Stimulated activated CD4-positive, alpha-beta T cell treated with anti-CD3 and anti-CD28 coated beads, Interleukin-2, amount 100 ng/mL, for 4 hours (primary cell): Measurements from ENCODE around the gene KRCC1.
"Not testable (repeated sequence)": the region's sequence is repeated elsewhere in the genome, so short reads cannot be mapped to it uniquely, and the experiment has no call there.

Experiments used
- DNase-seq: peaks from one replicate; pipeline ENCODE4 v3.0.0-alpha.2; 2020; ENCODE audit warnings: low read depth

The KRCC1 gene

DNA sequence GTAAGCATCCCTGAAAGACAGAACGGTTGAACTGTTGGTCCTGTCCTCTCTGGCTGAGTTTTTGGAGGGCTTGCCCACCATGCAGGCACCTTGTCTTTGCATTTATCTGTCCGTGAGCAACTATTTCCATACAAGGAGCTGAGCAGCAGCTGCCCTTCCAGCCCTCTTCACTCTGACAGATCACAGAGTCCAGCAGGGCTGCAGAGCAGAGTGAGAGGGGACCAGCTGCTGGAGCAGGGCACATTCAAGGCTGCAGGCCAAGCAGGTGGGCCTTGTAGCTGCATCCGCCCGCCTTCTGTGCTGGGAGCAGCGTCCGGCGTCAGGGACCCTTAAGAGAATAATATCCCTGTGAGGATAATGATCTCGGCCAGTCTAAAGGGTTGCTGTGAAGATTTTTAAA, 21.5 kb upstream of the KRCC1 start:
- no peak for DNase-seq

DNA sequence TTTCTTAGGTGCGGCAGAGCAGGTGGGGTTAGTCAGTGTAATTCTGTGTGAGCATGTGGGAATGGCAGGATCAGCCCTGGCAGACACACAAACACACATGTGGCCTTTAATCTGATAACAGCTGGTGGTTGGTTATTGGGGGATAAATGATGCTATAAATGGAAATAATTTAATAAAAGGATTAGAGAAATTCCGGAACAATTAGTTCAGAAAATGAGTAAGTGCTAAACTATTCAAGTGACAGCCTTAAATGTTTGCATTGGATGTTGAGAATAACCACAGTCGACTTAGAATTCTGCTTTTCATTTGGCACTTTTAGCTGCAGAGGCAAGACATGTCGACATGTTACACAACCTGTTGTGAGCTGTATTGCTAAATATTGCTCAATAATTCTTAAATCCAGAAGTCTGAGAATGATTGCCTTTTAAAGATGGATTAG, 19.3 kb upstream of the KRCC1 start:
- no peak for DNase-seq

DNA sequence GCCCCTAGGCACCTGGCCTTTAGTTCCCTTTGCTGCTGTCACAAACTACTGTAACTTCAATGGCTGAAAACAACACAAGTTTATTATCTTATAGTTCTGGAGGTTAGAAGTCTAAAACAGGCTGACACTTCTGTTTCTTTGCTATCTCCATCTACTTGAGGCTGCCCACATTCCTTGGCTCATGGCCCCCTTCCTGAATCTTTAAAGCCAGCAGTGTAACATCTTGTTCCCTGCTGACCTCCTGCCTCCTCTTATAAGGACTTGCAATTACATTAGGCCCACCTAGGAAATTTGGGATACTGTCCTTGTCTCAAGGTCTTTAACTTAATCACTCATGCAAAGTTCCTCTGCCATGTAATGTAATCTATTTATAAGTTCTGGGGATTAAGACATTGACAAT, 18.6 kb upstream of the KRCC1 start:
- no peak for DNase-seq

DNA sequence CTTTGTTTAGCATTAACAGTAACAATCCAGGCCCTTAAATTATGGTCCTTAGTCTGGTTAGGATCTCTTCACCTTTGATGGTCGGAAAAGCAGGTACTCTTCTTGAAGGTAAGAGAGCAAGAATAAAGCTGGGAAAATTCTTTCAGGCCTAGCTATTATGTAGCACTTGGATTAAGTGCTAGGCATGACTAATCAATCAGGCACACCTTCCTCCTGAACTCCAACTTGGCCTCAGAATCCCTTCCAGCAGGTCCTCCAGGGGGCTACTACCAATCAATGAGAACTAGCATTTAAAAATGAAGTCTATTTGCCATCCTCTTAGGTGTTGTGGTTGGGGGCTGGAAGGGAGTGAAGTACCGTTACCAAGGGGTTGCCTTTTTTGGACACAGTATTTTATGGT, 15.8 kb upstream of the KRCC1 start:
- DNase-seq: no peak

GRCh38 chr2:88070055-88070454, 14.5 kb upstream of the KRCC1 start:
- no peak for DNase-seq

DNA sequence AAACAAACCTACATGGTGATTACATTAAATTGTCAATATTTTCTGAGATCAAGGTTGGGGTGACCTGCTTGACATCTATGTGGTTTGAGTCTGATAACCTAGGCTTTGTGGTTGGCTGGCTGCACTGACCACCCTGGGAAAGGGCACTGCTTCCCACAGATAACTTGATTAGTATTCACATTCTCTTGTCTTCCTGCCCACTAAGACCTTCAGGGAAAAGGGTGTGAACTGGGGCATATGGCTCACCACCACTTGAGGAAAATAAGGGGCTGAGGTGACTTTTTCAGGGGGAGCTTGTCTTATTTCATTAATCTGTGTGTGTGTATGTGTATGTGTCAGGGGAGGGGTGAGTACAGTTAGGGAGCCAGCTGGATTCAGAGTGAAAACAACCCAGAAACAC, 13.5 kb upstream of the KRCC1 start:
- no peak for DNase-seq

GRCh38 chr2:88068044-88068443, 12.5 kb upstream of the KRCC1 start:
- DNase-seq: no peak

DNA sequence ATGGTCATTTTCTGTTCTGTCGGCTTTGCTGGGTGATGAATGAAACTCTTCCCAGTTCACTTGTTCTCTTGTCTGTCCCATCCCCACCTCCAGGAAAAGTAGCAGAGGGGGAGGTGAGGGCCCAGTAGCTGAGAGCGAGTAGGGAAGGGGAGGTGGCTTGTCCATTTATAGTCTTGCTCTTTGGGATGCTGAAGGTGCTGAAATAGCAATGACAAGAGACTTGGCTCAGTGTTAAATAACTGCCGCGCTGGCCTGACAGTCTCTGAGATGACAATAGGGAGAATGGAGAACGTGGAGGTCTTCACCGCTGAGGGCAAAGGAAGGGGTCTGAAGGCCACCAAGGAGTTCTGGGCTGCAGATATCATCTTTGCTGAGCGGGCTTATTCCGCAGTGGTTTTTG, 12.0 kb upstream of the KRCC1 start, which contains the start of gene SMYD1:
Gene SMYD1, plus strand, starts transcription at position 228 of the 400 bp plus-strand sequence. Its CDS starts 40 bp downstream, at position 268.
- DNase-seq: no peak

DNA sequence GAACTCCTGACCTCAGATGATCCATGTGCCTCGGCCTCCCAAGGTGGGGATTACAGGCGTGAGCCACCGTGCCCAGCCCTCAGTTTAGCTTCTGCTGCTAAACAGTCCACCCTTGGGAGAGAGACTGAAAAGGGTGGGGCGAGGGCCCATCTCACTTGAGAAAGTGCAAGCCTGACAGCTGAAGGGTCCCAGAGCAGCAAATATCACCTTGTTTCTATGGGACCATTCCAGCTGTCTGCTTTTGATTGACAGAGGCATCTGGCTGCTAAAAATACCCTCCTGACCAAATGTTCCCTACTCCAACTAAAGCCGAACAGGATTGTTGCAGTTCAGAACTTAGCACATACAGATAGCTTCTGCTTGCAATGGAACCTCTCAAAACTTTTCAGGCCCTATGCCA, 11.6 kb upstream of the KRCC1 start:
- no peak for DNase-seq

- DNase-seq: no peak
These were observed 11.0 kb upstream of the KRCC1 start for GRCh38 chr2:88066543-88066942.

DNA sequence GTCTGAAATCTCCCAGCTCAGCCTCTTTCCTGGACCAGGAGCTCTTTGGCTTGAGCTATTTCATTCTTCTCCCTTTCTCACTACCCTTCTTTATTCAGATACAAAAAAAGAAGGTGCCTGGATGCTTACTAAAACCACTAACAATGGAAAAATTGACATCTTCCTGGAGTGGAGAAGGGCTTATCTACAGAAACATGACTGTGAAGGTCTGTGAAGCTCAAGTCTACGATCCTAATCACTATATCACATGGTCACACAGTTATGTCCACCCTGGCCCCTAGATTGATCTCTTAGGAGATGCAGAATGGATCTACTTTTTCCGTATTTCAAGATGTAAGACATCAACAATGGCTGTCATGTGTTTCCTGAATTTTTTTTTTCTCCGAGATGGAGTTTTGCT, 5.7 kb upstream of the KRCC1 start:
- DNase-seq: no peak

GRCh38 chr2:88060907-88061275, 5.3 kb upstream of the KRCC1 start:
- DNase-seq: no peak

- DNase-seq: peak; percentile 29
These were observed 4.7 kb upstream of the KRCC1 start for GRCh38 chr2:88059979-88060906.

GRCh38 chr2:88058191-88058590, 2.6 kb upstream of the KRCC1 start:
- DNase-seq: no peak

DNA sequence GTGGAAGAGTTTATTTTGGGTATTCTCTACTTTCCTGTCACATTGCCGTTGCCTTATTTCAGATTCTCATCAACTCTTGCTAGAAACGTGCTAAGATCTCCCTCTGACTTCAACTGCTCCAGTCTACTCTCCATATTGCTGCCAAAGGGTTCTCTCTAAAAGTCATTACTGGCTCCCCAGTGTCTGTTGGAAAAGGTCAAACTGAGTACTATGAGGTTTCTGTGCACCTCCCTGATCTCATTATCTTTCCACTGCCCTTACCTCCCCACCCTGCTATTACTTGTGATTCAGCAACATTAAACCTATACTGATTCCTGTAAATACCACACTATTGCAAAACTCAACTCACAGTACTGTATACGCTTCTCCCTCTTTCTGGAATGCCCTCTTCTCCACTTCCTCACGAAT, 1.9 kb upstream of the KRCC1 start:
- DNase-seq: no peak

DNA sequence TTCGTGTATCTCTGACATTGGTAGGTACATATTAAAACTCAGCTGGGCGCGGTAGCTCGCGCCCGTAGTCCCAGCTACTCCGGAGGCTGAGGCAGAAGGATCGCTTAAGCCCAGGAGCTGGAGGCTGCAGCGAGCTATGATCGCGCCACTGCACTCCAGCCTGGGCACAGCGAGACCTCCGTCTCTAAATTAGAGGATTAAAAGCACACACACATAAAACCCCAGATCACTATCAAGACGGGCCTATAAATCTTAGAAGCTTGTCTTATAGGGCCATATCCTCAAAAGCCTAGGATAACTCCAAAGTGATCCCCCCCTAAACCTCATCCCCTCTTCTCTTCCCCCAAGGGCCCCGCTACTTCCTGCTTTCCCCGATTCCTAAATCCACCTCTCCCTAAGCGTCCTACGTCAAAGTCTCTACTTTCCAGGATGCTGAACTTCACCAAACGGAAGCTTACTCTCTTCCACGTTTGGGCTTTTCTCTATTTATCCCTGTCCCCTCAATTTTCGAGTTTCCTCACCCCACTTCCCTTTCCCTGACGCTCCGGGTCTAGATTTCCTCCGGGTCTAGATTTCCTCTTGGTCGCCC, 707 bp downstream of the KRCC1 start:
- DNase-seq: no peak

DNA sequence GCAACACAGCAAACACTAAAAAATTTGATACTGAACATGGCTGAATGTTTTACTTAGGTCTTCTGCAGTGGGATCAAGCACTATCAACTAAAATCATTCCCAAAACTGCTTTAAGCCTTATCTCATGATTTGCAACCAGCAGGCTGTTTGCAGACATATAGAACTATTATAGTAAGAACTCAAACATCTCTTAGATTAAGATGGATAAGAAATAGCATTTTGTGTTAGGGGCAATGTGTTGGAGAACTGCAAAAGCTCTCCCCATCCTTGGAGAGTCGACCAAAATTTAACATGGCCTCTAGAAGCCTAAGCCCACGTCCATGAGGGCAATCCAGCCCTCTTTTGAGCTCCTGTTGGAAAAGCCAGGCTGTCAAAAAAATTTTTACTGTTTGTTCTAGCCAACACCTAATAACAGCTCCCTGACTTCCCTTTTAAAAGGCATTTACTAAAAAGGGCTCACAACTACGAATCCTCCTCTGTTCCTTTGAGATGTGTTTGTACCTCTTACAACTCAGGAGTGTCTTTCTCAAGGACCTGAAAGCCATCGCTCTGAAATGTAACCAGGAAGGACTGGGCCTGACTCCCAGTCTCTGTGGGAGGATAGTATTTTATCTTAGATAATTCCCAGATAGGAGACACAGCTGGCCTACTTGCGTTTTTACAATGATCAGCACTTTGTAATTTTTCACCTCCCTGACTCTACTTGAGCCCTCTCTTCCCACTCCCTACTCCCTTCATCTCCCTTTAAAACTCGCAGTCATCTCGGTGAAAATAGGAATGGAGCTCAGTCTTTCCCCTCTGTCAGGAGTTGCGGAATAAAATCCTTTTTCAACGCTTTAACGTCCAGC, 1.4 kb downstream of the KRCC1 start:
- DNase-seq: no peak

DNA sequence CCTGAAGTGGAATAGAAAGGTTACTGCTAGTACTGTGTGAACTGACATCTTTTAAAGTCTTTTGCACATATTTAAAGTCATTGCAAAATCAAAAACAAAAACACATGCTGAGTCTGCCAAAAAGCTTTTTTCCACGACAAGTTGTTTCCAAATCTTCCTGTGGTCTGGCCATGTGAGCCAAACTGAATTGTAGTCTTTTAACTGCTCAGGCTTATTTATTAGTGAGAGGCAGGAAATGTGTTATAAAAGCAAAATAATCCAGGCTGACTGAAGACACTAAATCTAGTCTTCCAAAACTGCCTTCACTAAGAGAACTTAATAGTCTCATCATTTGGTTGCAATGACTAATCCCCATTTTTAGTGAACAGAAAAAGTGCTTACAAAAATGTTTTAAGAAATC, 2.3 kb downstream of the KRCC1 start:
- no peak for DNase-seq

GRCh38 chr2:88051792-88052191, 3.8 kb downstream of the KRCC1 start:
- no peak for DNase-seq

DNA sequence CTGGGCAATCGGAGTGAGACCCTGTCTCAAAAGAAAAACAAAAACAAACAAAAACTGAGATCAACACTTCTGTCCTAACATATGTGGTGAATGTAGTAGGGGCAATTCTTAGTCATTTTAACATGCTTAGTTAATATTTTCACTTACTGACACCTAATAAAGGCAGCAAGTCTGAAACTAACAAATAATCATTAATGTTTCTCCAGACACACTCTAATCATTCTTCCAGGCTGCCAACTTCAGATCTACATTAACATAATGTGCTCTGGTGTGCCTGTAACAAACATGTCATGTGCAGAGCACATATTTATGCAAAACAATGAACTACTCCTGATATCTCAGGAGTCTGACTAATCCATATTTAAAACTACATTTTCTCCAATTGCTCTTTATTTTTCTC, 6.0 kb downstream of the KRCC1 start:
- no peak for DNase-seq

DNA sequence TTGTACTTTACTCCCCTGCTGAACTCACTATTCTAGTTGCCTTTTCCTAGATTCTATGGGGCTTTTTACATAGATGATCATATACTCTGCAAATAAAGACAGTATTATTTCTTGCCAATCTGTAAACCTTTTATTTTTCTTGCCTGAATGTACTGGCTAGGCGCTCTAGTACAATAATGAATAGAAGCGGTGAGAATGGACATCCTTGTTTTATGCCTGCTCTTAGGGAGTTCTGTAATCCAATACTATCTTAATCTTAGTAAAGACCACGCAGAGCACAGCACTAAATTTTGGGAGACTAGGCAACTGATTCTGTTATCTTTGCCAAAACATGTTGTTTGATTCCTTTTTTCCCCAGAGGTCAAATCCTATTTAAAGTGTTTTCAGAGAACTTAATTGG, 7.0 kb downstream of the KRCC1 start:
- DNase-seq: no peak

GRCh38 chr2:88045561-88045960, 10.0 kb downstream of the KRCC1 start:
- not testable (repeated sequence) for DNase-seq

DNA sequence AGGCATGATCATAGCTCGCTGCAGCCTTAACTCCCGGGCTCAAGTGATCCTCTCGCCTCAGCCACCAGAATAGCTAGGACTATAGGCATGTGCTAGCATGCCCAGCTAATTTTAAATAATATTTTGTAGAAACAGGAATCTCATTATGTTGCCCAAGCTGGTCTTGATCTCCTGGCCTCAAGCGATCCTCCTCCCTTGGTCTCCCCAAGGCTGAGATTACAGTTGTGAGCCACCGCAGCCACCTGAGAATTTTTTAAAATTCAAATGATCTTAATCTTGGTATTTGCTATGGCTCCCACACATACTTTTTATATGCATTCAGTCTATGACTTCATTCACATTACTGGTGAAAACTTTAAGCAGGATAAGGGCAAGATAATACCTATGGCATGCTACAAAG, 13.1 kb downstream of the KRCC1 start:
- DNase-seq: no peak
